Mesendoderm (in vitro differentiated cells): Measurements from ENCODE around the gene FGF11.
A peak's percentile ranks its signal among the peaks of the same experiment; 100 is the strongest.

ENCODE experiments used
- DNase-seq: peaks from one replicate; pipeline ENCODE4 v3.0.0; 2013
- H2AK5ac ChIP-seq: 2 replicates; pipeline ENCODE4 v1.6.1; 2013; ENCODE audit warnings: low read length, inconsistent platforms
- H2BK120ac ChIP-seq: 2 replicates; pipeline ENCODE4 v1.6.1; 2013; ENCODE audit warnings: low read depth, mild to moderate bottlenecking, low read length, moderate library complexity, mixed read lengths
- H2BK15ac ChIP-seq: replicated peaks from 2 replicates; pipeline ENCODE4 v1.6.1; 2013; ENCODE audit warnings: low read depth, mild to moderate bottlenecking, moderate library complexity
- H2BK5ac ChIP-seq: 2 replicates; pipeline ENCODE4 v1.6.1; 2013; ENCODE audit warnings: low read length, inconsistent platforms
- H3K18ac ChIP-seq: 2 replicates; pipeline ENCODE4 v1.6.1; 2013; ENCODE audit warnings: mild to moderate bottlenecking, low read length, mixed read lengths
- H3K23ac ChIP-seq: one replicate; pipeline ENCODE4 v1.6.1; 2013; ENCODE audit warnings: low read length
- H3K27ac ChIP-seq: 2 replicates; pipeline ENCODE4 v1.5.1; 2013; ENCODE audit warnings: low read depth, mild to moderate bottlenecking, inconsistent platforms, low read length, moderate library complexity
- H3K27me3 ChIP-seq: 2 replicates; pipeline ENCODE4 v1.6.1; 2013; ENCODE audit warnings: low read length, control low read depth, mild to moderate bottlenecking, inconsistent platforms; ENCODE audit not compliant: insufficient read depth, poor library complexity
- H3K36me3 ChIP-seq: 2 replicates; pipeline ENCODE4 v1.6.1; 2013; ENCODE audit warnings: low read length, inconsistent platforms; ENCODE audit not compliant: control insufficient read depth, insufficient read depth
- H3K4ac ChIP-seq: one replicate; pipeline ENCODE4 v1.6.1; 2013; ENCODE audit warnings: low read depth, mild to moderate bottlenecking, low read length, moderate library complexity
- H3K4me1 ChIP-seq: 2 replicates; pipeline ENCODE4 v1.6.1; 2013; ENCODE audit warnings: low read depth, low read length, inconsistent platforms; ENCODE audit not compliant: control insufficient read depth
- H3K4me2 ChIP-seq: 2 replicates; pipeline ENCODE4 v1.6.1; 2013; ENCODE audit warnings: low read length
- H3K4me3 ChIP-seq: 2 replicates; pipeline ENCODE4 v1.5.1; 2013; ENCODE audit warnings: mild to moderate bottlenecking, low read length
- H3K56ac ChIP-seq: one replicate; pipeline ENCODE4 v1.6.1; 2013; ENCODE audit warnings: low read length
- H3K79me1 ChIP-seq: 2 replicates; pipeline ENCODE4 v1.6.1; 2013; ENCODE audit warnings: low read length, inconsistent platforms
- H3K79me2 ChIP-seq: 2 replicates; pipeline ENCODE4 v1.6.1; 2013; ENCODE audit warnings: mild to moderate bottlenecking, low read length; ENCODE audit not compliant: control insufficient read depth, insufficient read depth
- H3K9ac ChIP-seq: 2 replicates; pipeline ENCODE4 v1.6.1; 2013; ENCODE audit warnings: low read length, inconsistent platforms
- H4K5ac ChIP-seq: one replicate; pipeline ENCODE4 v1.6.1; 2013; ENCODE audit warnings: low read length
- H4K8ac ChIP-seq: one replicate; pipeline ENCODE4 v1.6.1; 2013; ENCODE audit warnings: low read depth, mild to moderate bottlenecking, control low read depth, low read length, moderate library complexity
- WGBS: extraction: QIAGEN DNeasy Blood & Tissue Kit; methylation state at CpG from one replicate; pipeline ENCODE4 v1.1.7; 2013; ENCODE audit warnings: low lambda C conversion rate, missing lambda C conversion rate; ENCODE audit not compliant: insufficient coverage; ENCODE audit errors: extremely low coverage; 5-methylcytosine and 5-hydroxymethylcytosine counted together

Gene FGF11

DNA sequence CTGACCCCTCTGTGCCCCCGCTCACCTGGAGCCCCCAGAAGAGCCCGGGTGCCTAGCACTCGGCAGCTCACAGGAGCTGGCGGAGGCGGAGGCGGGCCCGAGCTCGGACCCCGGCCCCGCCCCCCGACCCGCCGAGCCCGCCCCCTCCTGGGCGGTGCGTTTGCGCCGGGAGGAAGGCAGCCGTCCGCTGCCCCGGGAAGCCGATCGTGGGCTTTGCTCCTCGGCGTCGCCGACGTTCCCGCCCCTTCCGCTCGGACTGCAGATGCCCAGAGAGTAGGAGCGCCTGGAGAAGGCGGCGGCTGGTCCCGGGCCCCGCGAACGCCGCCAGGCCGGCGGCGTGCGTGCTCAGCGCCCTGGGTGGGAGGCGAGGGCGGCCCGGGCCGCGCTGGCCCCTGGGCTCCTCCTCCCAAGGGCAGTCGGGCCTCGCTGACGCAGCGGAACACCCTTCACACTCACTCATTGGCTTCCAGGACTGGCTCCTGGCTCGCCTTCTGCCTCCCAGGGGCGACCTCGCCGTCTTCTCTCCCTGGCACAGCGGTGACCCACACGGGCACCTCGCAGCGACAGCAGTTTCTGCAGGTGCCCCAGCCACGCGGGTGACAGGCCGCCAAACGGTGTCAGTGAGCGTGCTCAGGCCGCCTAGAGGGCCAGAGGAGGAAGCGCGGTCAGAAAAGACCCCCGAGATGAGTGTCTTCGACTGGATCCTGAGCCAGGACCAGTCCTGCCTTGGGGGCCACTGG, 44.7 kb upstream of the FGF11 start, which contains the start of gene PLSCR3:
Gene PLSCR3, minus strand, starts transcription at position 74 of the 740 bp plus-strand sequence. CDS start 415 bp downstream, outside the sequence.
- H3K9ac ChIP-seq, result peak within 1 kb of the TSS; percentile 86
- no peak within 1 kb of the TSS for H4K8ac ChIP-seq
- no peaks in the 10 kb centered on the region for H3K79me2 ChIP-seq
- no peak within 1 kb of the TSS for H2BK120ac ChIP-seq
- peak within 1 kb of the TSS; percentile 91 for H3K27ac ChIP-seq
- H3K4me3 ChIP-seq, result peak within 1 kb of the TSS; percentile 54
- peak within 1 kb of the TSS; percentile 51 for H2AK5ac ChIP-seq
- H3K4me2 ChIP-seq, result peak within 1 kb of the TSS; percentile 75
- peak within 1 kb of the TSS; percentile 75 for H3K18ac ChIP-seq
- H3K4me1 ChIP-seq, result no peaks in the 10 kb centered on the region
- H3K79me1 ChIP-seq, result no peaks in the 10 kb centered on the region
- no peak within 1 kb of the TSS for H3K23ac ChIP-seq
- H2BK15ac ChIP-seq, result no peak within 1 kb of the TSS
- H3K56ac ChIP-seq, result peak within 1 kb of the TSS; percentile 91
- no CpG with 5 or more reads among the region's 71 CpGs for WGBS
- no peak within 1 kb of the TSS for H4K5ac ChIP-seq
- DNase-seq, result peak; percentile 85
- H3K27me3 ChIP-seq, result no peaks in the 10 kb centered on the region
- H3K36me3 ChIP-seq, result peaks cover 1% of the 10 kb centered on the region
- peak within 1 kb of the TSS; percentile 39 for H3K4ac ChIP-seq
- H2BK5ac ChIP-seq, result no peak within 1 kb of the TSS

DNA sequence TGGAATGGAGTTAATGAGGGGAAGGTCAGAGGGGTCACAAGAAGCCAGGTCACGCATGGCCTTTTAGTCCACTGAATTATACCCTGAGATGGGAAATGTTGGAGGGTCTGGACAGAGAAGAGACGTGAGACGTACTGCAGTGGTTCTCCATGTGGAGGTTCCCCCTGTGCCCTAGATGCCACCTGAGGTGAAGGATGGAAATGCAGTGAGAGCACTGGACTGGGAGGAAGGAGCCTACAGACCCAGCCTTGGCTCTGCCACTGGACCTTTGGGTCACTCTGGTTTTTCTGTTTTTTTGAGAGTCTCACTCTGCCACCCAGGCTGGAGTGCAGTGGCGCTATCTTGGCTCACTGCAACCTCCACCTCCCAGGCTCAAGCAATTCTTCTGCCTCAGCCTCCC, 43.2 kb upstream of the FGF11 start:
- H3K56ac ChIP-seq, result no peak overlapping the region
- H2AK5ac ChIP-seq, result no peak overlapping the region
- no peak overlapping the region for H2BK120ac ChIP-seq
- H3K18ac ChIP-seq, result no peak overlapping the region
- peaks cover 1% of the 10 kb centered on the region for H3K36me3 ChIP-seq
- no peak overlapping the region for H3K27ac ChIP-seq
- H3K4me2 ChIP-seq, result no peak overlapping the region
- H2BK5ac ChIP-seq, result no peak overlapping the region
- H3K9ac ChIP-seq, result no peak overlapping the region
- H3K79me2 ChIP-seq, result no peaks in the 10 kb centered on the region
- no peak for DNase-seq
- H3K27me3 ChIP-seq, result no peaks in the 10 kb centered on the region
- WGBS, result no CpG with 5 or more reads among the region's 4 CpGs
- no peak overlapping the region for H3K4ac ChIP-seq
- H3K4me3 ChIP-seq, result no peak overlapping the region
- no peak overlapping the region for H2BK15ac ChIP-seq
- no peak overlapping the region for H3K23ac ChIP-seq
- no peak overlapping the region for H4K8ac ChIP-seq
- no peaks in the 10 kb centered on the region for H3K79me1 ChIP-seq
- H4K5ac ChIP-seq, result no peak overlapping the region
- H3K4me1 ChIP-seq, result no peaks in the 10 kb centered on the region

DNA sequence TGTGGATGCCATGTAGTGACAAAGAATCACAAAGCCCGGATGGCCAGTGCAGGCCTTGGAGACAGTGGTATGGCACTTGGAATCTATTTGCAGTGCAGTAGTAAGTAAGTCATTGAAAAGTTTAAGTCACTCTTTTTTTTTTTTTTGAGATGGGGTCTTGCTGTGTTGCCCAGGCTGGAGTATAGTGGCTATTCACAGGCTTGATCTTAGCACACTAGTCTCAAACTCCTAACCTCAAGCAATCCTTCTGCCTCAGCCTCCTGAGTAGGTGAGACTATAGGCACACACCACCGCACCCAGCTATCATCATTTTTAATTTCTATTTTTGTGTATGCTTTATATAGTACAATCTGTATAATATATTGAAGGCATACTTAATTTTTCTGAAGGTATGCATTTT, 40.7 kb upstream of the FGF11 start:
- Histone ChIP-seq H3K18ac (no peak overlapping the region), H3K9ac (no peak overlapping the region), H4K8ac (no peak overlapping the region), H3K4me2 (no peak overlapping the region), H3K4ac (no peak overlapping the region), H3K56ac (no peak overlapping the region), H3K36me3 (no peaks in the 10 kb centered on the region), H3K27ac (no peak overlapping the region), H2BK5ac (no peak overlapping the region), H3K79me1 (no peaks in the 10 kb centered on the region), H2BK120ac (no peak overlapping the region), H3K27me3 (no peaks in the 10 kb centered on the region), H2AK5ac (no peak overlapping the region), H3K4me1 (peaks cover 2% of the 10 kb centered on the region), H3K23ac (no peak overlapping the region), H2BK15ac (no peak overlapping the region), H3K79me2 (no peaks in the 10 kb centered on the region), H4K5ac (no peak overlapping the region), H3K4me3 (no peak overlapping the region)
- no peak for DNase-seq
- WGBS, result no CpG with 5 or more reads among the region's 2 CpGs

DNA sequence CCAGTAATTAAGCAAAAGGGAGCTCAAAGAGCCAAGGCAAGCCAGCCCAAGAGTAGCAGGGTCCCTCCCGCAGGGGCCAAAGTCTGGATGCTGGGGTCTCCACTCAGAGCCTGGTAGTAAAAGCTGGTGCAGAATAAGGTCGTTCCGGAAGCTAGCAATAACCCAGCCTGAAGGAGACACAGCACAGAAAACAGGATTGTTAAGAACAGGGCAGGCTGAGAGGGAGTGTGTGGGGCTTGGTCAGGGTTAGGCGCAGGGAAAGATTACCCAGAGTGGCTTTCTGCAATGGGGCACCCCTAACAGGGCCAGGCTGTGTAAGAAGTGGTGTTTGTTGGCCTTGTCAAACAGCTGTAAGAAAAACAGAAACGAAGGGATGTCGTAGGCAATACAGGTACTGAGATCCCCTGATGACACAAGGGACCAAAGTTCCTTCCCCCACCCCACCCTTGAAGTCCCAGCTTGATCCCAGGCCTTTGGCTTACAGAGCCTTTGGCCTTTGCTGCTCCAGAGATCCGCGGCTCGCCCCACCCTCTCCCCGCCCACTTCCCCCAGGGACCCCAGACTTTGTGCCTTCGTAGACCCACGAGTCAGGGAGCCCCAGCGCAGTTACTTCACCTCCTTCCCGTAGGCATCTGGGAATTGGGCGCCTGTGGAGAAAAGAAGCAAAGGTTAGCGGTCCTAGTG, 36.1 kb upstream of the FGF11 start:
- Histone ChIP-seq H2BK5ac (no peak overlapping the region), H3K4me3 (peak overlapping the region; percentile 38), H2BK15ac (no peak overlapping the region), H3K4ac (peak overlapping the region; percentile 4), H3K4me1 (peaks cover 9% of the 10 kb centered on the region), H3K27me3 (no peaks in the 10 kb centered on the region), H3K36me3 (no peaks in the 10 kb centered on the region), H3K4me2 (peak overlapping the region; percentile 19), H3K79me1 (no peaks in the 10 kb centered on the region), H2AK5ac (no peak overlapping the region), H4K8ac (no peak overlapping the region), H4K5ac (no peak overlapping the region), H3K56ac (peak overlapping the region; percentile 75), H3K79me2 (no peaks in the 10 kb centered on the region), H3K18ac (peak overlapping the region; percentile 91), H3K27ac (peak overlapping the region; percentile 0), H2BK120ac (no peak overlapping the region), H3K9ac (peak overlapping the region; percentile 91), H3K23ac (no peak overlapping the region)
- no CpG with 5 or more reads among the region's 16 CpGs for WGBS
- peak; percentile 61 for DNase-seq

DNA sequence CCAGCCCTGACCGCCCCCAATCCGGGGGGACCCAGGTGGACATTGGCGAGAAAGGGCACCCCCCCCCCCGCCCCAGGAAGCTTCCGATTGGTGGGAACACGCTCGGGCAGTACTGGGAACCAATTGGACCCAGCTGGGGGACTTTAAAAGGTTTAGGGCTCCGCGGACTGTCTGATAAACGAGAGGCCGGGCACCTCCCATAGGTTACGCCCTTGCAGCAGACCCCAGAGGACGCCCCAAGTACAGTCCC, 35.7 kb upstream of the FGF11 start:
- Histone ChIP-seq H3K79me2 (no peaks in the 10 kb centered on the region), H3K9ac (peak overlapping the region; percentile 91), H2AK5ac (no peak overlapping the region), H2BK5ac (peak overlapping the region; percentile 64), H3K4me3 (peak overlapping the region; percentile 70), H3K27ac (peak overlapping the region; percentile 92), H3K4me2 (peak overlapping the region; percentile 35), H3K4me1 (peaks cover 9% of the 10 kb centered on the region), H3K4ac (peak overlapping the region; percentile 4), H3K79me1 (no peaks in the 10 kb centered on the region), H4K5ac (no peak overlapping the region), H2BK15ac (no peak overlapping the region), H3K27me3 (no peaks in the 10 kb centered on the region), H3K36me3 (no peaks in the 10 kb centered on the region), H3K23ac (no peak overlapping the region), H4K8ac (no peak overlapping the region), H2BK120ac (no peak overlapping the region), H3K56ac (peak overlapping the region; percentile 96), H3K18ac (peak overlapping the region; percentile 91)
- DNase-seq, result no peak
- no CpG with 5 or more reads among the region's 13 CpGs for WGBS
